HG03159 (cell line): Measurements from ENCODE around the gene FUT7.
"Not testable (repeated sequence)": the region's sequence is repeated elsewhere in the genome, so short reads cannot be mapped to it uniquely, and the experiment has no call there.

ENCODE experiments used
- ATAC-seq: cut with Tn5 transposase; IDR thresholded peaks from one replicate; pipeline ENCODE4 v1.9.1; 2021; ENCODE audit warnings: mild to moderate bottlenecking, moderate library complexity; ENCODE audit not compliant: unreplicated experiment

The FUT7 gene

DNA sequence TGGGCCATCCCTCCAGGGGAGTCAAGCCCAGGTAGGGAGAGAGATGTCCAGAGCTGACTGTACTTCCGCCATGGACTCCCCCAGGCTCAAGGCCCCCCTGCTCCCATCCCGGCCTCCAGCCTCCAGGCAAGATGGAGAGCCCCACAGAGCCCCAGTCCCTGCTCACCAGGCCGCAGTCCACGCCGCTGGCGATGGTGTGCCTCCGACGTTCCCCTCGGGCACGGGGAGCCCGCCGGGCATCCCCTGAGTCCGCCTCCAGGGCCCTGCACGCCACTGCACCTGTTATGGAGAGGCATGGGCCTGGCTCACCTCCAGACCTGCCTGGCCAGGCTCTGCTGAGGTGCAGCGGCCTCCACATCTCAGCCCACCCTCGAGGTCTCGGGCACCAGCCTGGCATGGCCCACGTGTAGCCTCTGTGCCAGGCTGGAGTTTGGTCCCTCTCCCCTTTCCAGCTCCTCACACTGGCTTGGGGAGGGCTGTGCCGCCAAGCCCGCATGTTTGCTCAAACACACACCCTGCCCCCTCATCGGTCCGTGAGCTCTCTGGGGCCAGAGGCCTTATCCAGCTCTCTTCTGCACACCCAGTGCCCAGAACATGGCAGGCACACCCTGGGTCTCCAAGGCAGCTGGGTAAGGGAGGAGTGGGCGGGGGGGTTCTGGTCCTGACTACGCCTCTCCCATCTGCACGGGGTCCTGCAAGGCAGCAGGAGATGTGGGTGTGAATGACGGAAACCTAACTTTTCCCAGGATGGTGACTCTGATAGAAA is 34.4 kb upstream of the FUT7 start:
- no peak for ATAC-seq

DNA sequence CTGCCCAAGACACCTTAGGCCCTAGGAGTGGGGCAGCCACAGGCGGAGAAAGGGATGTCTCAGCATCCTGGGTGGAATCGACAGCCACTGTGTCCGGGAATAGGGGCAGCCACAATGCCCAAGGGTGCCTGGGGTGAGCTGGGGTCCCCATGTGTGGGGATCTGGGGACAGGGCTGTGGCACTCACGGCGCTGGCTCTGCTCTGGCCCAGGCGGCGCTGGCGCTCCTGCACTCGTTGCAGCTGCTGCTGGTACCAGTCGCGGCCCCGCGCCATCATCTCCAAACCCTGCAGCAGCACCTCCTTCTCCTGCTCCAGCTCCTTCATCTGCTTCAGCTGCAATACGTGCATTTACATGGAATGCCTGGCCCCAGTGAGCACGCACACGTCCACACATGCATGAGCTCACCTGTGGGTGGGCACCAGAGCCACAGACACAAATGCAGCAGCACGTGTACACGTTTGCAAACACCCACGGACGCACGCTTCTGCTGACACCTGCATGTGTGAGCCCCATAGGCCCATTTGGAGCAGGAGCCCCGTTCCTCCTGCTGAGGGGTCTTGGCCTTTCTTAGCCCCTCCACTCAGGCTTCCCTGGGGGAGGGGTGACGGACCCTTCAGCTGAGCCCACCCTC is 33.6 kb upstream of the FUT7 start:
- no peak for ATAC-seq

DNA sequence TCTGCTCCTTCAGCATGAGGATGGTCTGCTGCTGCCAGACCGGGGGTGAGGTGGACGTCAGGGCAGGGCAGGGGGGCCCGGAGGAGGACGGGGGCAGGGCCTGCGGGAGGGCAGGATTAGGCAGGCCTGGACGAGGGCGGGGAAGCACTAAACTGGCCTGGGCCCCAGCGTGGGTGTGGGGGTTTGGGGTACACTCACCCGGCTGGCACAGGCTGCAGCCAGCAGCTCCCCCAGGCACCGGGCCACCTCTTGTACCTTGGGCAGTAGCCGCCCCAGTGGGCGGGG is 32.9 kb upstream of the FUT7 start:
- ATAC-seq, result no peak

DNA sequence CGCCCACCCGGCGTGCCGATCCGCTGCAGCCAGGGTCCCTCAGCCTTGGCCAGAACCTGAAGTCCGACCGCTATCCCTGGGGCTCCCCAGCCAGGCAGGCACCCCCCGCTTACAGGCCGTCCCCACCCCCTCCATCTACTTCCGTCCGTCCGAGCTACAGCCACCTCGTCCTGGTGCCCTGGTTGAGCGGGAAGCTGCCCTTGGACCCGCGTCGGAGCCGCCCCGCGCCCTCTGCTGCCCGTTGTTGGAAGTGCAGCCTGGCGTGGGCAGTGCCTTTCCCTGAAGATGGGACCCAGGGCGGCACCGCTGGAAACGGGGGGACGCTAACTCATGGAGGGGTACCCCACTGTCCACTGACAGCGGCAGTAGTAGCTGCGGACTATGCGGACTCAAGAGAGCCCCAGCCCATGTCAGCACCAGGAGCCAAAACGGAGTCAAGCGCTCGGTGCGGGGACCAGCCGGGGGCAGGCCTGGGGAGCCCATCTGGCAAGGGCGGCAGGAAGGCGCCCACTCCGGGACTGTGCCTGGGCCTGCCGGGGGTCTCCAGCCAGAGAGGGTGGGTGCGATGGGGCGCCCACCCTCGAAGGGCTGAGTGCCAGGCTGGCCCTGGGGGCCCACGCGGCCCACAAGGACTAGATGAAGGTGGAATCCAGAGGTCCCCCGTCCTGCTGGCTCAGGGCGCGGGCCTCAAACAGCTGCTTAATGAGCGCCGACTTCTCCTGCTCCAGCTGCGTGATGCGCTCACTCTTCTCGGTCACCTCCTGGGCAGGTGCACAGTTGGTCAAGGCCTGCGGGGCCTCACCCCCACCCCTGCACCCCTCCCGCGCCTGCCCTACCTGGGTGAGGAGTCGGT is 32.4 kb upstream of the FUT7 start:
- no peak for ATAC-seq

DNA sequence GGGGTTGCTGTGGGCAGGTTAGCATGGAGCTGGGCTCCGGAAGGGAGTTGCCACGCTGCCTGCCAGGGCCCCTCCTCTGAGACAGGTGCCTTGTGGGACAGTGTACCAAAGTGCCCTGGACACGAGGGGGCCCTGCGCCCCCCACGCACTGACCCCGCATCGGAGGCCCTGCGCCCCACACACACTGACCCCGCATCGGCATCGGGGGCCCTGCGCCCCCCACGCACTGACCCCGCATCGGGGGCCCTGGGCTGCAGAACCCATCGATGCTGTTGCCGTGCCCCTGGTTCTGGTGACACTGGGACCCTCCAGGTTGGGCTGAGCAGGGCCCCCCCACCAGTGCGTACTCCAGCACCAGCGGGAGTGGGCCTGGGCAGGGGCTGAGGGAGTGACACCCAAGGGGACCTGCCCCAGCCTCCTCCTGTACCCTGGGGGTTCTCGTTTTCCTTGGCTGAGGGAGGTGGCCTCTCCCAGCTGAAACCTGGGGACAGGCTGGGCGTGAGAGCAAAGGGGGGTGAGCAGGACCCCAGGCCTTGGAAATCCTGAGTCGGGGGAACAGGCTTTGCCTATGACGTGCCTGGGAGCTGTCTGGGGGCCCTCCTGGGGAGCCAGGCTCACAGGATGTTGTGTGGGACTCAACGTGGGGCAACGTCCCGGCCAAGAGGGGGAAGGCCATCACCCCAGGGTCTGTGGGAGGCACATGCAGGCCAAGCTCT is 31.6 kb upstream of the FUT7 start:
- no peak for ATAC-seq

DNA sequence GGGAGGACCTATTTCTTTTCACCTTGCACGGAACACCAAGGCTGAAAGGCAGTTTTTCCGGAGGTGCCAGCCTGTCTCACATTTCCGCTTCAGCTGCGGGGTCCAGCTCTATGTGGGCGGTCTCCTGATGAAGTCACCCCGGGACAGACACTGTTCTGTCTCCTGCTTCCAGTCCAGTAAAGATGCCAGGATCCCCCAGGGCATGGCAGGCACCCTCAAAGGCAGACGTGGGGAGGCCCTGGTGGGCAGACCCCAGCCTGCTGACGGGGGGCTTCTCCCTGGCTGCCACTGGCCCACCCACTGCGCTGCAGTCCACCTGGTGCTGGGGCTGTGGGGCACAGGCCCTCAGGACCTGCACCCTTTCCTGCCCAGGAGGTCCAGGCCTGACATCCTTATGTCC is 30.9 kb upstream of the FUT7 start:
- not testable (repeated sequence) for ATAC-seq

DNA sequence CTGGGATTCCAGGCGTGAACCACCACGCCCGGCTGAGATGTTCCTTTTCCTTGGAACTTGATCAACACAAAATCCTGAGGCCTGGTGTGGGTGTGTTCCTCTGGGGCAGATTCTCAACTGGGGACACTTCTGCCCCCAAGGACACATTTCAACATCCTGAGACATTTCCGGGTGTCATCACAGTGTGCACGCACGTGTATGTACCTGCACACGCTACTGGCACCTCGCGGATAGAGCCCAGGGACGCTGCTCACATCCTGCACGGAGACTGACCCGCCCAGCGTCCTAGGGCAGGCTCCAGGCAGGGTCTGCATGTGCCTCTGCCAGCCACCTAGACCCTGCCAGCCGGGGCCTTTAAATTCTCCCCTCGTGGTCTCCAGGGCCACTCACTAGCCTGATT is 30.5 kb upstream of the FUT7 start:
- ATAC-seq, result no peak

DNA sequence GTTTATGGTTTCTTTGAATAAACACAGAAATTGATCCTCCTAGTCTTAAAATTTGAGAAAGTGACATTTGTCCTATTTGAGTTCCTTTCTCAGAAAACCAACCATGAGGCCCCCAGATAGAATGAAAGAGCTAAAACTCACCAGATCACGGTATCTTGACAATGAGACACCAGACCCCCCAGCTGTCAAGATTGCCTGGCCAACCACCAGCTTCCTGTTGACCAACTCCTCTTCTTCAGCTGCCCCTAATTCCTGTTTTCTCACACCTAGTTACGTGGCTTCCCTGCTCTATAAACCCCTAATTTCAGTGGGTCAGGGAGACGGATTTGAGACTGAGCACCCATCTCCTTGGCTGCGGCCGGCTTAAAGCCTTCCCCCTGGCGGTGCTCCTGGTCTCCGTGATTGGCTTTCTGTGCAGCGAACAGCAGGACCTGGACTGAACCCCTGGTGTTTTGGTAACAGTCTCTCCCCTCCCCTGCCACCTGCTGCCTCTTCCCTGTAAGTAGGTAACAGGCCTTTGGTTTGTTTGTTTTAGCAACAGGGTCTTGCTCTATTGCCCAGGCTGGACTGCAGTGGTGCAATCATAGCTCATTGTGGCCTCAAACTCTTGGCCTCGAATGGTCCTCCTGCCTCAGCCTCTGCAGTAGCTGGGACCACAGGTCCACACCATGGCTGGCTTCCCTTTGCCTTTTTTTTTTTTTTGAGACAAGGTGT is 26.8 kb upstream of the FUT7 start:
- ATAC-seq, result no peak

DNA sequence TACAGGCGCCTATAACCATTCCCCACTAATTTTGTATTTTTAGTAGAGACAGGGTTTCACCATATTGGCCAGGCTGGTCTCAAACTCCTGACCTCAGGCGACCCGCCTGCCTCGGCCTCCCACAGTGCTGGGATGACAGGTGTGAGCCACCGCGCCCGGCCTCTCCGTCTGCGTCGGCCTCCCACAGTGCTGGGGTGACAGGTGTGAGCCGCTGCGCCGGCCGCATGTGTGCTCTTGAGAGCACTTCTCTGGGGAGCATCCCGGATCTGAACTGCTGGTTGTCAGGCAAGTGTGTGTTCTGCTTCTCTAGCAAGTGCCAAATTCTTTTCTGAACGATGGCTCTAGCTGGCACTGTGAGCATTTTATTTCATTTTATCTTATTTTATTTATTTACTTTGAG is 25.7 kb upstream of the FUT7 start:
- no peak for ATAC-seq

DNA sequence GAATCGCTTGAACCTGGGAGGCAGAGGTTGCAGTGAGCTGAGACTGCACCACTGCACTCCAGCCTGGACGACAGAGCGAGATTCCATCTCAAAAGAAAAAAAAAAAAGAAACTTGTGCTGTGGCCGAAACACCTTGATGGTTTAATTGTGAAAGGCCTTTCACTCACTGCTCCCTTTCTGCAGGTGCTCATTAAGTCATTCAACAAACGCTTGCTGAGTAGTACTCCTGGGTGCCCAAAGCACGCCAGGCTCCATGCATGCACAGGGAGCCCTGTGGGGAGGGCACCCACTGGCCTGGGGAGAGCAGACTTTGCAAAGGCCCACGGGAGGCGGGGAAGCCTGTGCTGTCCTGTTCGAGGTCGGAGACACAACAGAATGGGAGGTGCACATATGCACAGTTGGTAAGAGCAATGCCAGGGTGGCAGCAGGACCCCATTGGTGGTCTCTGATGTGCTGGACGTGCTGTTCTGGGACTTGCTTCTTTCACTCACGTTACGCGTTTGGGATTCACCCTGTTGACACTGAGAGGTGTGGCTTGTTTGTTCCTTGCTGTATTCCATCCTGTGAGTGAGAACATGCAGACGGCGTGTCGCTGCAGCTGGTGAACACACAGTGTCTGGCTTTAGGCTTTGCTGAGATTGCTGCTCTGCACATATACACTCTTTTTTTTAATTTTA is 25.0 kb upstream of the FUT7 start:
- no peak for ATAC-seq

DNA sequence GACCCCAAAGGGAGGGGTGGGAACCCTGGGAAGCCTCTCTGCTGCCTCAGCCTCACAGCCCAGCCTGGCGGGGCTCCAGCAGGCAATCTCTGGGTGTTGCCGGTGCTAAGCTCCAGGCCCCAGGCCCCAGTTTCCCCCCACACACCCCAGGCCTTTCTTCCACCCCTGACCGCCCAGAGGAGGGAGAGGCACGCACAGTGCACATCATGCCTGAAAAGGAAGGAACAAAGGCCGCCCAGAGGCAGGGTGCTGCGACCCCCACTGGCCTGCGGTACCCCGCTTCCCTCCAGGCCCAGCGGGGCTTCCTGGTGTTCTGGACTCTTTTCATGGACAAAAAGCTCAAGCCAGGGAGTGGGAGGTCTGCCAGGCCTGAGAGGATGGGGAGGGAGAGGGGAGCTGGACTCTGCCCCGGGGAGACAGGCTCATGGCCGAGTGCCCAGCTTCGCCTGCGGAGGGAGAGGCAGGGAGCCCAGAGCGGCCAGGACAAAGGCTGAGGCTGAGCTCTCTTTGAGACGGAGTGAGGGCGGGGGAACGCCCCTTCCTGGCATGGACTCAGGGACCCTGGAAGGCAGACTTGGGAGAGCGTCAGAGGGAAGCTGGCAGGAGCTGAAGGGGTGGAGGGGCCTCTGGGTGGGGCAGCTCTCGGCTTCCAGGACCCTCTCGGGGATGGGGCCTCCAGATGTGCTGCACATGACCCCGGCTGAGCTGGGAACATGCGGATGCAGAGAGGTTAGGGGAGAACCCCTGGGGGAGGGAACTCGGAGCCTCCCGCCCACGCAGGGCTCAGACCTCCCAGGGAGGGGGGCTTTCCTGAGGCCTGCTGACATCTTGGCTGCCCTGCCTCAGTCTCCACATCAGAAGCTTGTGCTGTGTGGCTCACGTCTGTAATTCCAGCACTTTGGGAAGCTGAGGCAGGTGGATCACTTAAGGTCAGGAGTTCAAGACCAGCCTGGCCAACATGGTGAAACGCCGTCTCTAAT is 23.8 kb upstream of the FUT7 start:
- ATAC-seq, result no peak

DNA sequence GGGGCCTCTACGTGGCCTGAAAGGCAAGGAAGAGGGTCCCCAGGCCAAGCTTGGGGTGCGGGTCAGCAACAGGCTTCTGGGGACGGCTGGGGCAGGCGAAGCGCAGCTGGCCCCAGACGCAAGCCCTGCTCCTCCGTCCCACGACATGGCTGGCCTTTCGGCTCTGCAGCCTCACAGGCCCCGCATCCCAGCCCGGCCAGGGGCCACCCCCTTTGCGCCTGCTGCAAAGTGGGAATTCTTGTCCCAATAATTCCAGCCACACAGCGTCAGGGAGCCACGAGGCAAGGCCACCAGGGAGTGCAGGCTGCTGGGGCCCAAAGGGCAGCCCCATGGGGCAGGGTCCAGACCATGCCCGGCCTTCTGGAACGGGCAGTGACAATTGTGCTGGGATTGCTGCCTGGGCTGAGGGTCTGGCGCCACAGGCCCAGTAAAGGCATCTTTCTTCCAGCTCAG is 23.1 kb upstream of the FUT7 start:
- ATAC-seq, result no peak

DNA sequence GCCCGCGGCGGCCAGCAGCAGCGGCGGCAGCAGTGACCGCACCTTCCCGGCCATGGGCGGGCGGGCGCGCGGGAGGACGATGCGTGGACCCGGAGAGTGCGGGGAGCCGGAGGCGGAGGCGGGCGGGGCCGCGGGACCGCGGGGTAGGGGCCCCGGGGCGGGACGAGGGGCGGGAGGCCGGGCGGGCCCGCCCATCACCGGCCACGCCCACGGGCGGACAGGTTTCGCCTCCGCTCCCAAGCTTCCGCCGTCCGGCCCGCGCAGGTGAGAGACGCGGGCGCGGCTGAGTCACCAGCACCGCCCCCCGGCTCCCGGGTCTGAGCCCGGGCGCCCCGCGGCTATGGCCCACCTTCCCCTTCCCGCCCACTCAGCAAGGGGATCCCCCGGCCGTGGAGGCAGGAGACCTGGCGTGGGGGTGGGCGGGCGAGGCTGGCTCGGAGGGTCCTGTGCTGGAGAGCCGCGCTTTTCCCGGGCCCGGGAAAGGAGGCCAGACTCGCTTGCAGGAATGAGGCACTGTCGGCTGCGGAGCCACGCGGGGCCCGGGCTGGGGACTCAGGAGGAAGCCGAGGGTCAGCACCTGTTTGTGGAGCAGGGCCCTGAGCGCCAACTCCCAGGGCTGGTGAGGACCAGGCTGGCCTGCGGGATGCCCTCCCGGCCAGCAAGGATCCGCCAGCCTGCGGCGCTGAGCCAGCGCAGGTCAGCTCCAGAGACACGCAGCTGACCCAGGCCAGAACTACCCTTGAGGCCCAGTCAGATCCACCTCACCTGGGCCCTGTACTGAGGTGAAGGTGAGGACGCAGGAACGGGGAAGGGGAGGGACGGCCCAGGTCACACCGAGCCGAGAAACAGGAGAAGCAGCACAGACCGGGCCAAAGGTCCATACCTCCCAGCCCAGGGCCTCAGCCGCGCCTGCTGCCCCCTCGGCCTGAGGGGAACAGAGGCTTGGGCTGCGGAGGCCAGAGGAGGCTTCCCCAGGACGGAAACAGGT is 22.4 kb upstream of the FUT7 start, which contains the start of gene ENTPD2:
TSS of gene ENTPD2 (minus strand) at position 118 of the 988 bp plus-strand sequence. CDS start at position 54, 64 bp downstream.
- no peak for ATAC-seq

DNA sequence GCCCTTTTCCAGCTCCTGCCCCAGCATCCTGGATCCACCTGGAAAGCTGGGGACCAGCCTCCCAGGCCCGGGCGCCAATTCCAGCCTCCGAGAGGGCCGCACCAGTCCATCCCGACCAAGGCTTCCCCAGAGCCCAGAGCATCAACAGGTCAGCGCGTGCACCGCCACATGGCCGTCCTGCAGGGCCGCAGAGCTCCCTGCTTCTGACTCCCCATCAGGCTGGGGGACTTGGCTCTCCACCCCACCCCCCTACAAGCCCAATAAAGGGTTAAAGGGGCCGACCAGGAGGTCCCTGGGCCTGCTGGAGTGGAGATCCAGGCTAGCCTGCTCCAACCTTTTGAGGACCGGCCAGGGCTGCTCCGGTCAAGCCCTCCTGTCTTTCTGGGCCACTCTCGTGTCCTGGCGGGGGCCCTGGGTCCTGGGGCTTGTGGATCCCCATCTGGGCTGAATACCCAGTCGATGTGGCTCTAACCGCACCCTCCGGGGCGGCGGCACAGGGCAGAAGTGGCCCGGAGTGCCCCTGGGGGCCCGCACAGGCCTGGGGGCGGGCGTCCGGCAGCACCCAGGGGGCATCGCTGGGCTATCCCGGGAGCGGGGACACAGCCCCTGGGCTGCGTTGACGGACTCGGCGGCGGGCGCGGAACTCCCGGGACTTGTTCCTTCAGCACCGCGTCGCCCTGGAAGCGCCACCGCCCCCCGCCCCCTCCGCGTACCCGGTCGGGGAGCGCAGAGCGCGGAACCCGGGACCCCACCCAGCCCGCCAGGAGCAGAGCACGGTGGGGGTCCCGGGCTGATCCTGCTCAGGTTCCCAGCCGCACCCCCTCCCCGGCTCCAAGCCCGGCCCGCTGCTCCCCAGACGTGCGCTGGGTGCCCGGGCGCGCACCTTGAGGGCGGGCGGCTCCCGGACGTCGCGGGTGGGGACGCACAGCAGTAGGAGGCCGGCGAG is 21.4 kb upstream of the FUT7 start:
- ATAC-seq, result no peak

DNA sequence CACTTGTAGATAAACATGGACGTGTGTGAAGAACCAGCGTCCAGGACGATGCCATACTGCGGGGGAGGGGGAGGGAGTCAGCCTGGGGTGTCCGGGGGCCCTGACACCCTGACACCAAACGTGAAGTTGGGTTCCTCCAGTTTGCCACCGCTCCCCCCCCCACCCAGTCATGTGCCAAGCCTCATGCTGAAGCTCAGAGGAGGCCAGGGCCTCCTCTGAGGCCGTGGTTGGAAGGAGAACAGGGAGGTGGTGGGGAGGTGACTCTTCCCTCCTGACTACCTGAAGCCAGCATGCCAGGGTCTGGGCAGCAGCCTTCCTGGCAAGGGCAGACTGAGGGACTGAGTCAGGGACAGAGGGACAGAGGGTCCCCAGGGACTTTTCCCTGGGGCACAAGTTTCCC is 20.4 kb upstream of the FUT7 start:
- no peak for ATAC-seq

DNA sequence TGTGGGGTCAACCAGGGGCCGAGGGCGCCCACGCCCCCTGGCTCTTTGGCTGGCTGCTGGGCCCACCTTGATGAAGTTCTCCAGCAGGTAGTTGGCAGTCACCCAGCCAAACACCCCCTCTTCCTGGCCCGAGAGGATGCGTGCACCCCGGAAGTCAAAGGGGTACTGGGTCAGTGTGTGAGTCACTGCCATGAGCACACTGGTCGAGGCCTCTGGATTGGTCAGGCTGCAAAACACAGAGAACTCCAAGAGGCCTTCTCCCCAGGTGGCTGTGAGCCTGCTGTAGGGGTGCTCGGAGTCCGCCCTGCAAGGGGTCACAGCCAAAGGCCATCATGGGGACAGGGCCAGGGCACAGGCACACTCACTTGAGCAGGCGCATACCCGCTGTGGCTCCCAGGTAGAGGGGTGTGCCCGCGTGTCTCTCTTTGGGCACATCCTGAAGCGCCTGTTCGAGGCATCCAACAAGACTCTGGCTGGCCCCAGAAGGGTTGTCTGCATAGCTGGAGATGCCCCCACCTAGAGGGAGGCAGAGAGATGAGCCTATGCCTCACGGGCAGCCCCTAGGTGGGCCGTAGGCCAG is 19.3 kb upstream of the FUT7 start:
- ATAC-seq, result no peak
